ENCODE results near the gene SMU1. TPM values are rescaled to one million over a fixed set of nuclear protein-coding genes. Genes with fewer than 3 reads are reported as not detected.

SMU1 gene
- total RNA-seq, 2 experiments from 2014 or later = 22.0 to 27.9 TPM

DNA sequence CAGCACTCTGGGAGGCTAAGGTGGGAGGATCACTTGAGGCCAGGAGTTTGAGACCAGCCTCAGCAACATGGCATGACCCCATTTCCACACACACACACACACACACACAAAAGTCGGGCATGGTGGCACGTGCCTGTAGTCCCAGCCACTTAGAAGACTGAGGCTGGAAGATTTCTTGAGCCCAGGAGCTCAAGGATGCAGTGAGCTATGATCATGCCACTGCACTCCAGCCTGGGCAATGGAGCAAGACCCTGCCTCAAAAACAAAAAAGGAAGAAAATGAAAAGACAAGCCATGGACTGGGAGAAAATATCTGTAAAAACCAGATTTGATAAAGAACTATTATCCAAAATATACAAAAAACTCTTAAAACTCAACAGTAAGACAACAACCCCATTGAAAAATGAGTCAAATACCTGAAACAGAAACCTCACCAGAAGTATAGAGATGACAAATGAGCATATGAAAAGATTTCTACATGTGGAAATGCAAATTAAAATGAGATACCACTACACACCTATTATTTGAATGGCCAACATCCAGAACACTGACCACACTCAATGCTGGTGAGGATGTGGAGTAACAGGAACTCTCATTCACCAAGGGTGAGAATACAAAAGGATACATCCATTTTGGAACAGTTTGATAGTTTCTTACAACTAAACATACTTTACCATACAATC lies 26.7 kb downstream of the SMU1 start:
- Histone ChIP-seq H3K79me2 (ENCODE audit: insufficient read depth, low read depth, low read length) (no peaks in the 10 kb centered on the region), H3K4me1 (ENCODE audit: insufficient read depth, low read length, poor library complexity, severe bottlenecking) (peaks cover 8% of the 10 kb centered on the region), H2AFZ (ENCODE audit: low read length) (no peak overlapping the region), H3K27ac (ENCODE audit: low read depth, low read length, poor library complexity, severe bottlenecking) (no peak overlapping the region), H4K20me1 (ENCODE audit: insufficient read depth, low read length) (no peaks in the 10 kb centered on the region), H3K9me2 (ENCODE audit: insufficient read depth, low read length) (no peaks in the 10 kb centered on the region), H3K4me3 (ENCODE audit: low read depth, low read length, poor library complexity, severe bottlenecking) (no peak overlapping the region), H3K4me2 (ENCODE audit: low read length) (no peak overlapping the region), H3K9me3 (ENCODE audit: low read length) (no peaks in the 10 kb centered on the region), H3K36me3 (ENCODE audit: insufficient read depth, low read length) (peaks cover 92% of the 10 kb centered on the region)
- BruUV-seq (replicated peaks) = no TSS peak
- ChIA-PET CTCF (ENCODE audit: unreplicated experiment) (no interaction called here), POLR2A (interaction anchor here (0.6 to 1.1 kb wide), 5 partner anchors 9 to 325 kb away, joined by 3 to 9 read pairs (median 3); no protein-coding TSS in a partner anchor)
- DNase-seq (ENCODE audit: low spot score) = no peak
- intact Hi-C loops (cut with micrococcal nuclease; ENCODE audit: unreplicated experiment) = no loop called here
- no peak for TF ChIP-seq EZH2phosphoT487 (IDR thresholded peaks at IDR 0.05; ENCODE audit: borderline replicate concordance, low read depth, low read length)
- TF ChIP-seq, protein P1, sequence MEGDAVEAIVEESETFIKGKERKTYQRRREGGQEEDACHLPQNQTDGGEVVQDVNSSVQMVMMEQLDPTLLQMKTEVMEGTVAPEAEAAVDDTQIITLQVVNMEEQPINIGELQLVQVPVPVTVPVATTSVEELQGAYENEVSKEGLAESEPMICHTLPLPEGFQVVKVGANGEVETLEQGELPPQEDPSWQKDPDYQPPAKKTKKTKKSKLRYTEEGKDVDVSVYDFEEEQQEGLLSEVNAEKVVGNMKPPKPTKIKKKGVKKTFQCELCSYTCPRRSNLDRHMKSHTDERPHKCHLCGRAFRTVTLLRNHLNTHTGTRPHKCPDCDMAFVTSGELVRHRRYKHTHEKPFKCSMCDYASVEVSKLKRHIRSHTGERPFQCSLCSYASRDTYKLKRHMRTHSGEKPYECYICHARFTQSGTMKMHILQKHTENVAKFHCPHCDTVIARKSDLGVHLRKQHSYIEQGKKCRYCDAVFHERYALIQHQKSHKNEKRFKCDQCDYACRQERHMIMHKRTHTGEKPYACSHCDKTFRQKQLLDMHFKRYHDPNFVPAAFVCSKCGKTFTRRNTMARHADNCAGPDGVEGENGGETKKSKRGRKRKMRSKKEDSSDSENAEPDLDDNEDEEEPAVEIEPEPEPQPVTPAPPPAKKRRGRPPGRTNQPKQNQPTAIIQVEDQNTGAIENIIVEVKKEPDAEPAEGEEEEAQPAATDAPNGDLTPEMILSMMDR (conservative IDR thresholded peaks at IDR 0.05; ENCODE audit: low read length) = no peak

DNA sequence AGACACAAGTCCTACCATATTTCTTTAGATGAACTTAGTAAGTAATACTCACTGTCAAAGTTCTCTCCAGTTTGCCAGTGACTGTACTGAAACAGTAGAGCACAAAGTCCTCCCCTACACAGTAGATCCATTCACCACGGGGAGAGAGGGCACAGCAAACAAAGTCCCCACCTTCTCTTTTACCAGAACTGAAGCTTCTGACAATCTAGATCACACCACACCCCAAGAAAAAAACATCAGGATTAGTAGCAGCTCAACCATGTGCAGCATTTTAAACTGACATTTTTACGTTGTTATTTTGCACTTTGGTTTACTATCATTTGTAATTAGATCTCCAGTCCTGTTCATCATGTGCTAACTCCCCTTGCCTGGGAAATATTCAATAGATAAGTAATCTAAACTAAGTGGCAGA lies 28.4 kb downstream of the SMU1 start:
- H3K4me2 ChIP-seq (ENCODE audit: low read length) = no peak overlapping the region
- H3K79me2 ChIP-seq (ENCODE audit: insufficient read depth, low read depth, low read length) = no peaks in the 10 kb centered on the region
- H3K27ac ChIP-seq (ENCODE audit: low read depth, low read length, poor library complexity, severe bottlenecking) = no peak overlapping the region
- POLR2A ChIA-PET = interaction anchor here (0.7 to 1.2 kb wide), 4 partner anchors 10 to 242 kb away, joined by 3 to 5 read pairs (median 4); partner anchors contain the start of gene NFX1
- H4K20me1 ChIP-seq (ENCODE audit: insufficient read depth, low read length) = no peaks in the 10 kb centered on the region
- no peak for TF ChIP-seq EZH2phosphoT487 (IDR thresholded peaks at IDR 0.05; ENCODE audit: borderline replicate concordance, low read depth, low read length)
- TF ChIP-seq, protein P1 (conservative IDR thresholded peaks at IDR 0.05; ENCODE audit: low read length) = no peak
- H3K4me3 ChIP-seq (ENCODE audit: low read depth, low read length, poor library complexity, severe bottlenecking) = no peak overlapping the region
- peaks cover 8% of the 10 kb centered on the region for H3K4me1 ChIP-seq (ENCODE audit: insufficient read depth, low read length, poor library complexity, severe bottlenecking)
- BruUV-seq (replicated peaks) = no TSS peak
- H2AFZ ChIP-seq (ENCODE audit: low read length) = no peak overlapping the region
- DNase-seq (ENCODE audit: low spot score) = no peak
- H3K36me3 ChIP-seq (ENCODE audit: insufficient read depth, low read length) = peaks cover 86% of the 10 kb centered on the region
- intact Hi-C loops (cut with micrococcal nuclease; ENCODE audit: unreplicated experiment) = no loop called here
- no peaks in the 10 kb centered on the region for H3K9me2 ChIP-seq (ENCODE audit: insufficient read depth, low read length)
- CTCF ChIA-PET (ENCODE audit: unreplicated experiment) = no interaction called here
- no peaks in the 10 kb centered on the region for H3K9me3 ChIP-seq (ENCODE audit: low read length)

DNA sequence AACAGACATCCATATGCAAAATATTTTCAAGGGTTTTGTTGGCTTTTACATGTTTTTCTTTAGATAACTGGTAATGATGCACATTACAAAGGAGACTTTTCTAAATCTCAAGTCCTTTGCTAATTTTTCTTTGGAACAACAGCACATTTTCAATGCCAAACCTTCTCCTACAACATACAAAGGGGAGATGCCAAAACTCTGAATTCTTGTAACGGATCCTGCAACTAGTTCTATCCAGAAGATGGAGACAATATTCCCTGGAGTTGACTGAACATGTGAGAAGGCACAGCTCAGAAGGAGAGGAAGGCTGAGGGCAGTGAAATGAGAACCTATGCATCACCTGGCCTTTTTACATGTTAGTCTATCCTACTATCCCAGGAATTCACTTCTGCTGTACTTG lies 30.4 kb downstream of the SMU1 start:
- Histone ChIP-seq H3K27ac (ENCODE audit: low read depth, low read length, poor library complexity, severe bottlenecking) (no peak overlapping the region), H3K9me2 (ENCODE audit: insufficient read depth, low read length) (no peaks in the 10 kb centered on the region), H3K36me3 (ENCODE audit: insufficient read depth, low read length) (peaks cover 75% of the 10 kb centered on the region), H4K20me1 (ENCODE audit: insufficient read depth, low read length) (no peaks in the 10 kb centered on the region), H3K4me3 (ENCODE audit: low read depth, low read length, poor library complexity, severe bottlenecking) (no peak overlapping the region), H2AFZ (ENCODE audit: low read length) (no peak overlapping the region), H3K79me2 (ENCODE audit: insufficient read depth, low read depth, low read length) (no peaks in the 10 kb centered on the region), H3K4me2 (ENCODE audit: low read length) (no peak overlapping the region), H3K4me1 (ENCODE audit: insufficient read depth, low read length, poor library complexity, severe bottlenecking) (peaks cover 1% of the 10 kb centered on the region), H3K9me3 (ENCODE audit: low read length) (no peaks in the 10 kb centered on the region)
- BruUV-seq (replicated peaks) = no TSS peak
- intact Hi-C loops (cut with micrococcal nuclease; ENCODE audit: unreplicated experiment) = no loop called here
- POLR2A ChIA-PET = interaction anchor here (0.7 to 1.1 kb wide), 2 partner anchors 12 to 288 kb away, joined by 3 to 6 read pairs; no protein-coding TSS in a partner anchor
- TF ChIP-seq, protein P1 (conservative IDR thresholded peaks at IDR 0.05; ENCODE audit: low read length) = no peak
- no peak for TF ChIP-seq EZH2phosphoT487 (IDR thresholded peaks at IDR 0.05; ENCODE audit: borderline replicate concordance, low read depth, low read length)
- no peak for DNase-seq (ENCODE audit: low spot score)
- CTCF ChIA-PET (ENCODE audit: unreplicated experiment) = no interaction called here

Measured in OCI-LY7 (cell line).